ENCODE measurements around the gene PDE4D. TPM values are rescaled to one million over a fixed set of nuclear protein-coding genes. Genes with fewer than 3 reads are reported as not detected.

The PDE4D gene
- total RNA-seq, 2 experiments from 2014 or later = 0.50 to 0.51 TPM

- H2AFZ ChIP-seq (ENCODE audit: low read length) = no peak overlapping the region
- no peak overlapping the region for H3K4me2 ChIP-seq (ENCODE audit: low read length)
- no TSS peak for BruUV-seq (replicated peaks)
- no peak overlapping the region for H3K27ac ChIP-seq (ENCODE audit: low read depth, low read length, poor library complexity, severe bottlenecking)
- H4K20me1 ChIP-seq (ENCODE audit: insufficient read depth, low read length) = no peaks in the 10 kb centered on the region
- H3K9me3 ChIP-seq (ENCODE audit: low read length) = no peaks in the 10 kb centered on the region
- CTCF ChIA-PET (ENCODE audit: unreplicated experiment) = no interaction called here
- H3K36me3 ChIP-seq (ENCODE audit: insufficient read depth, low read length) = no peaks in the 10 kb centered on the region
- intact Hi-C loops (cut with micrococcal nuclease; ENCODE audit: unreplicated experiment) = no loop called here
- POLR2A ChIA-PET = no interaction called here
- no peaks in the 10 kb centered on the region for H3K4me1 ChIP-seq (ENCODE audit: insufficient read depth, low read length, poor library complexity, severe bottlenecking)
- no peaks in the 10 kb centered on the region for H3K9me2 ChIP-seq (ENCODE audit: insufficient read depth, low read length)
- DNase-seq (ENCODE audit: low spot score) = no peak
- no peak overlapping the region for H3K4me3 ChIP-seq (ENCODE audit: low read depth, low read length, poor library complexity, severe bottlenecking)
- no peaks in the 10 kb centered on the region for H3K79me2 ChIP-seq (ENCODE audit: insufficient read depth, low read depth, low read length)
- no peak for TF ChIP-seq EZH2phosphoT487 (IDR thresholded peaks at IDR 0.05; ENCODE audit: borderline replicate concordance, low read depth, low read length)
- TF ChIP-seq CTCF (conservative IDR thresholded peaks at IDR 0.05; ENCODE audit: low read length) = no peak
Measured at GRCh38 chr5:59346982-59347381, 546.5 kb downstream of the PDE4D start.

- no peaks in the 10 kb centered on the region for H3K9me2 ChIP-seq (ENCODE audit: insufficient read depth, low read length)
- H4K20me1 ChIP-seq (ENCODE audit: insufficient read depth, low read length) = no peaks in the 10 kb centered on the region
- ChIA-PET POLR2A (no interaction called here), CTCF (ENCODE audit: unreplicated experiment) (no interaction called here)
- TF ChIP-seq CTCF (conservative IDR thresholded peaks at IDR 0.05; ENCODE audit: low read length) (no peak), EZH2phosphoT487 (IDR thresholded peaks at IDR 0.05; ENCODE audit: borderline replicate concordance, low read depth, low read length) (no peak)
- no peaks in the 10 kb centered on the region for H3K79me2 ChIP-seq (ENCODE audit: insufficient read depth, low read depth, low read length)
- no peaks in the 10 kb centered on the region for H3K4me1 ChIP-seq (ENCODE audit: insufficient read depth, low read length, poor library complexity, severe bottlenecking)
- no peak overlapping the region for H2AFZ ChIP-seq (ENCODE audit: low read length)
- no peak for DNase-seq (ENCODE audit: low spot score)
- no peaks in the 10 kb centered on the region for H3K9me3 ChIP-seq (ENCODE audit: low read length)
- BruUV-seq (replicated peaks) = no TSS peak
- intact Hi-C loops (cut with micrococcal nuclease; ENCODE audit: unreplicated experiment) = no loop called here
- H3K4me3 ChIP-seq (ENCODE audit: low read depth, low read length, poor library complexity, severe bottlenecking) = no peak overlapping the region
- no peak overlapping the region for H3K27ac ChIP-seq (ENCODE audit: low read depth, low read length, poor library complexity, severe bottlenecking)
- H3K4me2 ChIP-seq (ENCODE audit: low read length) = no peak overlapping the region
- H3K36me3 ChIP-seq (ENCODE audit: insufficient read depth, low read length) = no peaks in the 10 kb centered on the region
Measured at GRCh38 chr5:59346514-59346913, 547.0 kb downstream of the PDE4D start.

GRCh38 chr5:59342181-59342580 is 551.3 kb downstream of the PDE4D start:
- POLR2A ChIA-PET = interaction anchor here (0.7 kb wide), 1 partner anchor 447 kb away, joined by 3 read pairs; no protein-coding TSS in a partner anchor
- Histone ChIP-seq H3K4me3 (ENCODE audit: low read depth, low read length, poor library complexity, severe bottlenecking) (no peak overlapping the region), H3K79me2 (ENCODE audit: insufficient read depth, low read depth, low read length) (no peaks in the 10 kb centered on the region), H3K9me2 (ENCODE audit: insufficient read depth, low read length) (no peaks in the 10 kb centered on the region), H4K20me1 (ENCODE audit: insufficient read depth, low read length) (no peaks in the 10 kb centered on the region), H3K27ac (ENCODE audit: low read depth, low read length, poor library complexity, severe bottlenecking) (no peak overlapping the region), H3K4me2 (ENCODE audit: low read length) (no peak overlapping the region), H3K36me3 (ENCODE audit: insufficient read depth, low read length) (no peaks in the 10 kb centered on the region), H2AFZ (ENCODE audit: low read length) (no peak overlapping the region), H3K4me1 (ENCODE audit: insufficient read depth, low read length, poor library complexity, severe bottlenecking) (no peaks in the 10 kb centered on the region), H3K9me3 (ENCODE audit: low read length) (no peaks in the 10 kb centered on the region)
- BruUV-seq (replicated peaks) = no TSS peak
- DNase-seq (ENCODE audit: low spot score) = no peak
- intact Hi-C loops (cut with micrococcal nuclease; ENCODE audit: unreplicated experiment) = no loop called here
- CTCF ChIA-PET (ENCODE audit: unreplicated experiment) = no interaction called here
- TF ChIP-seq EZH2phosphoT487 (IDR thresholded peaks at IDR 0.05; ENCODE audit: borderline replicate concordance, low read depth, low read length) = no peak
- no peak for TF ChIP-seq CTCF (conservative IDR thresholded peaks at IDR 0.05; ENCODE audit: low read length)
